GM21526 (cell line): Measurements from ENCODE around the gene LRP1B.

ENCODE experiments used
- ATAC-seq: cut with Tn5 transposase; IDR thresholded peaks from one replicate; pipeline ENCODE4 v1.9.1; 2021; ENCODE audit warnings: moderate library complexity; ENCODE audit not compliant: unreplicated experiment, low FRiP score

LRP1B gene

GRCh38 chr2:141492816-141493215 lies 638.0 kb downstream of the LRP1B start:
- no peak for ATAC-seq

GRCh38 chr2:141490886-141491285 lies 639.9 kb downstream of the LRP1B start:
- no peak for ATAC-seq

- no peak for ATAC-seq
Measured at GRCh38 chr2:141482697-141483096, 648.1 kb downstream of the LRP1B start.

- no peak for ATAC-seq
Measured at GRCh38 chr2:141475801-141476200, 655.0 kb downstream of the LRP1B start.

- ATAC-seq, result no peak
Measured at GRCh38 chr2:141468761-141469160, 662.1 kb downstream of the LRP1B start.

- ATAC-seq, result no peak
Measured at GRCh38 chr2:141467331-141467730, 663.5 kb downstream of the LRP1B start.

- ATAC-seq, result no peak
Measured at GRCh38 chr2:141464995-141465394, 665.8 kb downstream of the LRP1B start.

GRCh38 chr2:141458351-141458750 lies 672.5 kb downstream of the LRP1B start:
- no peak for ATAC-seq

- no peak for ATAC-seq
Measured at GRCh38 chr2:141455877-141456276, 674.9 kb downstream of the LRP1B start.

- ATAC-seq, result no peak
Measured at GRCh38 chr2:141455211-141455826, 675.5 kb downstream of the LRP1B start.

GRCh38 chr2:141440072-141440635 lies 690.7 kb downstream of the LRP1B start:
- no peak for ATAC-seq

- ATAC-seq, result no peak
Measured at GRCh38 chr2:141439524-141439923, 691.3 kb downstream of the LRP1B start.

GRCh38 chr2:141438536-141438935 lies 692.3 kb downstream of the LRP1B start:
- ATAC-seq, result no peak

- no peak for ATAC-seq
Measured at GRCh38 chr2:141437521-141437920, 693.3 kb downstream of the LRP1B start.

- ATAC-seq, result no peak
Measured at GRCh38 chr2:141423124-141423523, 707.7 kb downstream of the LRP1B start.

- ATAC-seq, result no peak
Measured at GRCh38 chr2:141417246-141417797, 713.5 kb downstream of the LRP1B start.

GRCh38 chr2:141411419-141411818 lies 719.4 kb downstream of the LRP1B start:
- no peak for ATAC-seq

- ATAC-seq, result no peak
Measured at GRCh38 chr2:141399270-141399669, 731.5 kb downstream of the LRP1B start.

- no peak for ATAC-seq
Measured at GRCh38 chr2:141393214-141393545, 737.6 kb downstream of the LRP1B start.

- ATAC-seq, result no peak
Measured at GRCh38 chr2:141392517-141393213, 738.2 kb downstream of the LRP1B start.

- no peak for ATAC-seq
Measured at GRCh38 chr2:141386168-141386567, 744.6 kb downstream of the LRP1B start.

- ATAC-seq, result no peak
Measured at GRCh38 chr2:141384676-141385075, 746.1 kb downstream of the LRP1B start.
